HL-60 (cell line): Measurements from ENCODE around the gene FLNB.
"Not testable (repeated sequence)": the region's sequence is repeated elsewhere in the genome, so short reads cannot be mapped to it uniquely, and the experiment has no call there.

Source experiments
- DNase-seq, 2 experiments: peaks; one replicate each; pipeline ENCODE4 v3.0.0-alpha.2; 2010 to 2020; ENCODE audit warnings: low read depth in 1 of 2, low spot score in 1 of 2
- H3K27ac ChIP-seq: fragments of 250-450 bp; sonication (Bioruptor Pico); replicated peaks from 2 replicates; pipeline ENCODE4 v1.5.1; 2020; ENCODE audit warnings: mild to moderate bottlenecking, moderate library complexity
- H3K27me3 ChIP-seq: fragments of 250-450 bp; sonication (Bioruptor Pico); 2 replicates; pipeline ENCODE4 v1.5.1; 2021; ENCODE audit warnings: mild to moderate bottlenecking, moderate library complexity; ENCODE audit not compliant: insufficient read depth, poor library complexity, severe bottlenecking
- H3K4me3 ChIP-seq: replicated peaks from 2 replicates; pipeline ENCODE4 v1.5.1; 2011; ENCODE audit warnings: mild to moderate bottlenecking, control low read depth, low read length; ENCODE audit not compliant: insufficient read depth
- GABPA ChIP-seq: IDR thresholded peaks from 2 replicates; pipeline ENCODE4 v1.6.1; 2012; ENCODE audit warnings: low read depth
- POLR2AphosphoS5 ChIP-seq: IDR thresholded peaks from 2 replicates; pipeline ENCODE4 v1.6.1; 2012; ENCODE audit warnings: low read depth
- SPI1 ChIP-seq: IDR thresholded peaks from 2 replicates; pipeline ENCODE4 v1.6.1; 2012; ENCODE audit warnings: low read depth, mild to moderate bottlenecking, borderline replicate concordance
- TF ChIP-seq, protein P1 (sequence below): IDR thresholded peaks from 2 replicates; pipeline ENCODE4 v1.6.1; 2012; ENCODE audit warnings: low read depth; ENCODE audit not compliant: insufficient replicate concordance
- TF ChIP-seq, protein P2 (sequence below): IDR thresholded peaks from one replicate; pipeline ENCODE4 v1.5.1; 2011; ENCODE audit warnings: low read length, control low read depth, inconsistent platforms; ENCODE audit not compliant: insufficient read depth

The FLNB gene

DNA sequence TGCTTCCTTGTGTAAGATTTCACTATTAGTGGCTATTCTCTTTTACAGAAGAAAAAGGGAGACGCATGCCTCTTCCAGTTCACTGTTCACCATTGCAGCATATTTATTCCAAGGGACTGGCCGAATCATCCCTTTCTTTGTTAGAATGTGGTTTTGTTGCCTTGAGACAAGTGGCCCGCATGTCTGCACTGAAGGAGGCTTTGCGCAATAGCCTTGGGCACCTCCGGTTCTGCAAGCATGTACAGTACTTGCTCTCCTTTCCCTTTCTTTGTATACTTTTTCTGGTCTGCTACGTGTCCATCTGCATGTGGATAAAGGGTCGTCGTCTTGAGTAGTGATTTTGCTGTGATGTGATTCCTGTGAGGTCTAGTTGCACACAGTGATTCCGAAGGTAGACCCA lies 43.0 kb downstream of the FLNB start:
- H3K27me3 ChIP-seq: no peaks in the 10 kb centered on the region
- no peak overlapping the region for H3K27ac ChIP-seq
- peak; percentile 56 to 85 for DNase-seq
- no peak overlapping the region for H3K4me3 ChIP-seq
- TF ChIP-seq SPI1 (no peak), POLR2AphosphoS5 (no peak), GABPA (no peak)
- TF ChIP-seq, protein P1, sequence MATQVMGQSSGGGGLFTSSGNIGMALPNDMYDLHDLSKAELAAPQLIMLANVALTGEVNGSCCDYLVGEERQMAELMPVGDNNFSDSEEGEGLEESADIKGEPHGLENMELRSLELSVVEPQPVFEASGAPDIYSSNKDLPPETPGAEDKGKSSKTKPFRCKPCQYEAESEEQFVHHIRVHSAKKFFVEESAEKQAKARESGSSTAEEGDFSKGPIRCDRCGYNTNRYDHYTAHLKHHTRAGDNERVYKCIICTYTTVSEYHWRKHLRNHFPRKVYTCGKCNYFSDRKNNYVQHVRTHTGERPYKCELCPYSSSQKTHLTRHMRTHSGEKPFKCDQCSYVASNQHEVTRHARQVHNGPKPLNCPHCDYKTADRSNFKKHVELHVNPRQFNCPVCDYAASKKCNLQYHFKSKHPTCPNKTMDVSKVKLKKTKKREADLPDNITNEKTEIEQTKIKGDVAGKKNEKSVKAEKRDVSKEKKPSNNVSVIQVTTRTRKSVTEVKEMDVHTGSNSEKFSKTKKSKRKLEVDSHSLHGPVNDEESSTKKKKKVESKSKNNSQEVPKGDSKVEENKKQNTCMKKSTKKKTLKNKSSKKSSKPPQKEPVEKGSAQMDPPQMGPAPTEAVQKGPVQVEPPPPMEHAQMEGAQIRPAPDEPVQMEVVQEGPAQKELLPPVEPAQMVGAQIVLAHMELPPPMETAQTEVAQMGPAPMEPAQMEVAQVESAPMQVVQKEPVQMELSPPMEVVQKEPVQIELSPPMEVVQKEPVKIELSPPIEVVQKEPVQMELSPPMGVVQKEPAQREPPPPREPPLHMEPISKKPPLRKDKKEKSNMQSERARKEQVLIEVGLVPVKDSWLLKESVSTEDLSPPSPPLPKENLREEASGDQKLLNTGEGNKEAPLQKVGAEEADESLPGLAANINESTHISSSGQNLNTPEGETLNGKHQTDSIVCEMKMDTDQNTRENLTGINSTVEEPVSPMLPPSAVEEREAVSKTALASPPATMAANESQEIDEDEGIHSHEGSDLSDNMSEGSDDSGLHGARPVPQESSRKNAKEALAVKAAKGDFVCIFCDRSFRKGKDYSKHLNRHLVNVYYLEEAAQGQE: no peak
- TF ChIP-seq, protein P2, sequence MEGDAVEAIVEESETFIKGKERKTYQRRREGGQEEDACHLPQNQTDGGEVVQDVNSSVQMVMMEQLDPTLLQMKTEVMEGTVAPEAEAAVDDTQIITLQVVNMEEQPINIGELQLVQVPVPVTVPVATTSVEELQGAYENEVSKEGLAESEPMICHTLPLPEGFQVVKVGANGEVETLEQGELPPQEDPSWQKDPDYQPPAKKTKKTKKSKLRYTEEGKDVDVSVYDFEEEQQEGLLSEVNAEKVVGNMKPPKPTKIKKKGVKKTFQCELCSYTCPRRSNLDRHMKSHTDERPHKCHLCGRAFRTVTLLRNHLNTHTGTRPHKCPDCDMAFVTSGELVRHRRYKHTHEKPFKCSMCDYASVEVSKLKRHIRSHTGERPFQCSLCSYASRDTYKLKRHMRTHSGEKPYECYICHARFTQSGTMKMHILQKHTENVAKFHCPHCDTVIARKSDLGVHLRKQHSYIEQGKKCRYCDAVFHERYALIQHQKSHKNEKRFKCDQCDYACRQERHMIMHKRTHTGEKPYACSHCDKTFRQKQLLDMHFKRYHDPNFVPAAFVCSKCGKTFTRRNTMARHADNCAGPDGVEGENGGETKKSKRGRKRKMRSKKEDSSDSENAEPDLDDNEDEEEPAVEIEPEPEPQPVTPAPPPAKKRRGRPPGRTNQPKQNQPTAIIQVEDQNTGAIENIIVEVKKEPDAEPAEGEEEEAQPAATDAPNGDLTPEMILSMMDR: no peak

DNA sequence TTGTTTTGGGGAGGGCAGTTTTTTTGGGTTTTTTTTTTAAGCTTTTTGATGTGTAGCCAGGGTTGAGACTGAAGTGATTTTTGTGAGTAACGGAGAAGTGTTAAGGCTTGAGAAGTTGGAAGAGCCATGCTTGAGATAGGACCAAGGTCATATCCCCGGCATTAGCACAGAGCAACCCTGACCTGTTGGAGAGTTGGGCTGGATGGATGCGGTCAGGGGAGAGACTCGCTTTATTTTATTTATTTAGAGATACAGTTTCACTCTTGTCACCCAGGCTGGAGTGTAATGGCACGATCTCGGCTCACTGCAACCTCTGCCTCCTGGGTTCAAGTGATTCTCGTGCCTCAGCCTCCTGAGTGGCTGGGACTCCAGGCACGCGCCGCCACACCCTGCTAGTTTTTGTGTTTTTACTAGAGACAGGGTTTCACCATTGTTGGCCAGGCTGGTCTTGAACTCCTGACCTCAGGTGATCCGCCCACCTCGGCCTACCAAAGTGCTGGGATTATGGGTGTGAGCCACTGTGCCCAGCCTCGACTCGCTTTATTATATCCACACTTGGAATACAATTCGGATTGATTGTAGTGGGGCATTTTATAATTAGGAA lies 43.5 kb downstream of the FLNB start:
- not testable (repeated sequence) for H3K27me3 ChIP-seq, H3K4me3 ChIP-seq, H3K27ac ChIP-seq, DNase-seq

DNA sequence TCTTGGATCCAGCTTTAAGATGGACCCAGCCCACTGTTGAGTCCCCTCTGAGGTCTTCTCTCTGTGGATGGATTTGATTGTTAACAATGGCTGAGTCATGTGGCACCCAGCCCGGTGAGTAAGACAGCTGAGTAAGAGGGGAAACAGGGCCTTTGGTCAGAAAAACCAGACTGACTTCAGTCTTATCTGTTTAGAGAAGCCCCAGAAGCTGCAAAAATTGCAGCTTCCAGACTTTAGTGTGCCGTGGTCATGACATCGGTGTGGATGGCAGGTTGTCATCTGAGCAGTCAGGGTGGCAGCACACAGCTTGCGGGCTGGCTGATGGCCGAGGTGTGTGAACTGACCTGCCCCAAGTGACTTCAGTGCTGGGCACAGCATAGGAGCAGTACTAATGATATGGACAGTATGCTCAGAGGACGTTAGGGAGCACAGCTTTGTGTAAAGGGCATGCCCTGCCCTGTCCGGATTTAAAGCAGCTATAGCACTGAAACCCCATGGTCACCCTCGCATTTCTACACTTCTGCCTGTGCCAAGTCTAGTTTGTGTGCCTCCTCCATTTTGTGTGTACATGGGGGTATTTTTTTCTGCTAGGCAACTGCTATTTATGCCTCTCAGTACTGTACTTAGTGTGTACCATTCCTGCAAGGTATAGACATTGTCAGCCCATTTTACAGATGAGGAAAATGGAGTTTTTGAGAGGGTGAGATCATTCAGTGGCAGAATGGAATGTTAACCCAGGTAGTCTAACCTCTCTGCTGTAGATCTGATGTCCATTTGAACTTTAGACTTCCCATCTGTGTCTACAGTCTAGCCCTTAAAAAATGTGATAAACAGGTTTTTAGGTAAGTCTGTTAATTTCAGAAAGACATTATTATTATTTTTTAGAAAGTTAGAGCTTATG lies 44.4 kb downstream of the FLNB start:
- TF ChIP-seq, protein P1: no peak
- TF ChIP-seq GABPA (no peak), SPI1 (no peak), POLR2AphosphoS5 (no peak)
- TF ChIP-seq, protein P2: no peak
- H3K27me3 ChIP-seq: no peaks in the 10 kb centered on the region
- peak in 1 of 2 experiments; percentile 22 for DNase-seq
- no peak overlapping the region for H3K27ac ChIP-seq
- no peak overlapping the region for H3K4me3 ChIP-seq

DNA sequence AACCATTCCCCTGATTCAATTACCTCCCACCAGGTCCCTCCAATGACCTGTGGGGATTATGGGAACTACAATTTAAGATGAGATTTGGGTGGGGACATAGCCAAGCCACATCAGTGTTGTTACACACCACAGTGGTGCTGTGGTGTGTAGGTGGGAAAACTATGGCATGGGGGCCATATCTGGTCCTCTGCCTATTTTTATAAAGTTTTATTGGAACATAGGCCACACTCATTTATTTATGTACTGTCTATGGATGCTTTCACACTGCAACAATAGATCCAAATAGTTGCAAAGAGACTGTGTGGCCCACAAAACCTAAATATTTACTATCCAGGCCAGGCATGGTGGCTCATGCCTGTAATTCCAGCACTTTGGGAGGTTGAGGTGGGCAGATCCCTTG lies 46.4 kb downstream of the FLNB start:
- H3K4me3 ChIP-seq: no peak overlapping the region
- H3K27ac ChIP-seq: no peak overlapping the region
- no peaks in the 10 kb centered on the region for H3K27me3 ChIP-seq
- TF ChIP-seq, protein P2: no peak
- TF ChIP-seq, protein P1: no peak
- TF ChIP-seq GABPA: no peak
- TF ChIP-seq SPI1: no peak
- TF ChIP-seq POLR2AphosphoS5: no peak
- DNase-seq: no peak
